Mesothelial cell of epicardium (in vitro differentiated cells): ENCODE results near the gene SH2D3C. TPM values are rescaled to one million over a fixed set of nuclear protein-coding genes. Genes with fewer than 3 reads are reported as not detected.
"Not testable (repeated sequence)": the region's sequence is repeated elsewhere in the genome, so short reads cannot be mapped to it uniquely, and the experiment has no call there.

Experiments
- DNase-seq, 2 experiments: peaks; one replicate each; pipeline ENCODE4 v3.0.0; 2021; ENCODE audit warnings: low spot score in 2 of 2; ENCODE audit not compliant: unreplicated experiment in 2 of 2
- H3K27ac Mint-ChIP-seq: 2 replicates; pipeline ENCODE4 v1.8.0; 2021; ENCODE audit warnings: mixed read lengths
- H3K27me3 Mint-ChIP-seq: 2 replicates; pipeline ENCODE4 v1.8.0; 2021; ENCODE audit warnings: low read depth, mixed read lengths
- H3K36me3 Mint-ChIP-seq: 2 replicates; pipeline ENCODE4 v1.8.0; 2021; ENCODE audit warnings: mixed read lengths
- H3K4me1 Mint-ChIP-seq: 2 replicates; pipeline ENCODE4 v1.8.0; 2021; ENCODE audit warnings: mixed read lengths
- H3K4me3 Mint-ChIP-seq: 2 replicates; pipeline ENCODE4 v1.8.0; 2021; ENCODE audit warnings: mild to moderate bottlenecking, moderate library complexity, mixed read lengths
- H3K9me3 Mint-ChIP-seq: 2 replicates; pipeline ENCODE4 v1.8.0; 2021; ENCODE audit warnings: mixed read lengths
- CTCF ChIP-seq: fragments of 200-600 bp; sonication (generic); IDR thresholded peaks from one replicate; pipeline ENCODE4 v1.5.0; 2021; ENCODE audit warnings: antibody characterized with exemption; ENCODE audit not compliant: unreplicated experiment
- total RNA-seq: library from RNA; stranded (reverse); gene quantifications from 3 replicates; pipeline ENCODE4 v1.2.1, GENCODE V29; 2021

Gene SH2D3C
- total RNA-seq, 1 donor from 2014 or later = 3.4 TPM

- TF ChIP-seq CTCF = no peak
- peak overlapping the region; percentile 13 for H3K27ac Mint-ChIP-seq
- no peaks in the 10 kb centered on the region for H3K27me3 Mint-ChIP-seq
- peaks cover 5% of the 10 kb centered on the region for H3K36me3 Mint-ChIP-seq
- peaks cover 13% of the 10 kb centered on the region for H3K4me1 Mint-ChIP-seq
- H3K4me3 Mint-ChIP-seq = no peak overlapping the region
- DNase-seq = no peak
- no peaks in the 10 kb centered on the region for H3K9me3 Mint-ChIP-seq
Measured at GRCh38 chr9:127783111-127784008, 4.9 kb upstream of the SH2D3C start.

GRCh38 chr9:127781806-127782205, 3.3 kb upstream of the SH2D3C start:
- TF ChIP-seq CTCF = no peak
- Mint-ChIP-seq H3K27ac (no peak overlapping the region), H3K4me3 (no peak overlapping the region), H3K9me3 (no peaks in the 10 kb centered on the region), H3K27me3 (no peaks in the 10 kb centered on the region), H3K4me1 (peaks cover 5% of the 10 kb centered on the region), H3K36me3 (no peaks in the 10 kb centered on the region)
- DNase-seq = no peak

GRCh38 chr9:127780909-127781308, 2.4 kb upstream of the SH2D3C start:
- H3K4me3 Mint-ChIP-seq, H3K9me3 Mint-ChIP-seq, H3K27ac Mint-ChIP-seq, H3K4me1 Mint-ChIP-seq, H3K27me3 Mint-ChIP-seq, H3K36me3 Mint-ChIP-seq, DNase-seq: not testable (repeated sequence)

- Mint-ChIP-seq H3K27ac (no peak overlapping the region), H3K4me1 (peaks cover 2% of the 10 kb centered on the region), H3K36me3 (no peaks in the 10 kb centered on the region), H3K27me3 (no peaks in the 10 kb centered on the region), H3K9me3 (no peaks in the 10 kb centered on the region), H3K4me3 (no peak overlapping the region)
- DNase-seq = no peak
- no peak for TF ChIP-seq CTCF
Measured at GRCh38 chr9:127780126-127780885, 1.8 kb upstream of the SH2D3C start.

GRCh38 chr9:127779136-127779981, 893 bp upstream of the SH2D3C start:
- Mint-ChIP-seq H3K9me3 (no peaks in the 10 kb centered on the region), H3K36me3 (no peaks in the 10 kb centered on the region), H3K27ac (no peak overlapping the region), H3K4me3 (no peak overlapping the region), H3K27me3 (no peaks in the 10 kb centered on the region), H3K4me1 (peaks cover 2% of the 10 kb centered on the region)
- no peak for DNase-seq
- TF ChIP-seq CTCF = no peak
